HG02623 (cell line): Measurements from ENCODE around the gene TRMT10B.
"Not testable (repeated sequence)": the region's sequence is repeated elsewhere in the genome, so short reads cannot be mapped to it uniquely, and the experiment has no call there.

Experiments used
- ATAC-seq: cut with Tn5 transposase; IDR thresholded peaks from one replicate; pipeline ENCODE4 v1.9.1; 2021; ENCODE audit warnings: moderate library complexity; ENCODE audit not compliant: unreplicated experiment

Gene TRMT10B

GRCh38 chr9:37751186-37751585 is 2.4 kb upstream of the TRMT10B start:
- no peak for ATAC-seq

GRCh38 chr9:37751704-37752103 is 1.9 kb upstream of the TRMT10B start:
- ATAC-seq = not testable (repeated sequence)

DNA sequence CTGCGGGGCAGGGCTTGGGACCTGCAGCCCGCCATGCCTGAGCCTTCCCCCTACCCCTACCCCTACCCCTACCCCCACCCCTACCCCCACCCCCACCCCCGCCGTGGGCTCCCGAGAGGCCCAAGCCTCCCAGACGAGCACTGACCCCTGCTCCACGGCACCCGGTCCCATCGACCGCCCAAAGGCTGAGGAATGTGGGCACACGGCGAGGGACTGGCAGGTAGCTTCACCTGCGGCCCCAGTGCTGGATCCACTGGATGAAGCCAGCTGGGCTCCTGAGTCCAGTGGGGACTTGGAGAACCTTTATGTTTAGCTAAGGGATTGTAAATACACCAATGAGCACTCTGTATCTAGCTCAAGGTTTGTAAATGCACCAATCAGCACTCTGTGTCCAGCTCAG is 1.5 kb upstream of the TRMT10B start:
- not testable (repeated sequence) for ATAC-seq

- ATAC-seq = no peak
Observed at GRCh38 chr9:37752642-37753488, 740 bp upstream of the TRMT10B start.

- ATAC-seq = no peak
Observed at GRCh38 chr9:37758747-37759146, 5.1 kb downstream of the TRMT10B start.

DNA sequence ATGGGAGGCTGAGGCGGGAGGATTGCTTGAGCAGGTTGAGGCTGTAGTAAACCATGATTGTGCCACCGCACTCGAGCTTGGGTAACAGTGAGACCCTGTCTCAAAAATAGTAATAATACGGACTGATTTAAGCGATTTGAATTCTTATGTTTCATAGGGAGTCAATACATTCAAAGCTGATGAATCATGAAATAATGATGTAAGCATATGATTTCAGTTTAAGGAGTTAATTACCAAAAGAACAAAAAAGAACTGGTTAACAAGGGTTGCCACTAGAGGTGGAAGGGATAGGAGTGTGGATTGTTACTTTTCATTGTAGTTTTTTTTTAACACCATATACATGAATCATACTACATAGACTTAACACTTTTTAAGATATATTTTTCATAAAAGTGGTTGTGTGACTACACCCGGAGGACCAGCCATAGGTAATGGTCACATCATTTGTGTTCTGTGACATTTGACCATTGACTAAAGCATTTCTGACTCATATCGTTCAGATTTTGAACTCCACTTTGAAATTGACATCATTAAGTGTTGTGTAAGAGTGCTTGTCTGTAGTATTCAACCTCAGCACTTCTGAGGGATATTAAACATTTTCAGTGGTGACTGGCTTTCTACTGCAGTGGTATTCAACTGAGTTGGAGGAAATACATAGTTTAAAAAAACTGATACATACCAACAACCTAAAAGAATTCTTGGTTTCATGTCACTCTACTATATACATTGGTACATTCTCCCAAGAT is 7.0 kb downstream of the TRMT10B start:
- no peak for ATAC-seq

GRCh38 chr9:37761511-37761910 is 7.9 kb downstream of the TRMT10B start:
- no peak for ATAC-seq

DNA sequence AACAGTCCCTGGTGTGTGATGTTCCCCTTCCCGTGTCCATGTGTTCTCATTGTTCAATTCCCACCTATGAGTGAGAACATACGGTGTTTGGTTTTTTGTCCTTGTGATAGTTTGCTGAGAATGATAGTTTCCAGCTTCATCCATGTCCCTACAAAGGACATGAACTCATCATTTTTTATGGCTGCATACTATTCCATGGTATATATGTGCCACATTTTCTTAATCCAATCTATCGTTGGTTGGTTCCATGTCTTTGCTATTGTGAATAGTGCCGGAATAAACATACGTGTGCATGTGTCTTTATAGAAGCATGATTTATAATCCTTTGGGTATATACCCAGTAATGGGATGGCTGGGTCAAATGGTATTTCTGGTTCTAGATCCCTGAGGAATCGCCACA is 11.7 kb downstream of the TRMT10B start:
- not testable (repeated sequence) for ATAC-seq

DNA sequence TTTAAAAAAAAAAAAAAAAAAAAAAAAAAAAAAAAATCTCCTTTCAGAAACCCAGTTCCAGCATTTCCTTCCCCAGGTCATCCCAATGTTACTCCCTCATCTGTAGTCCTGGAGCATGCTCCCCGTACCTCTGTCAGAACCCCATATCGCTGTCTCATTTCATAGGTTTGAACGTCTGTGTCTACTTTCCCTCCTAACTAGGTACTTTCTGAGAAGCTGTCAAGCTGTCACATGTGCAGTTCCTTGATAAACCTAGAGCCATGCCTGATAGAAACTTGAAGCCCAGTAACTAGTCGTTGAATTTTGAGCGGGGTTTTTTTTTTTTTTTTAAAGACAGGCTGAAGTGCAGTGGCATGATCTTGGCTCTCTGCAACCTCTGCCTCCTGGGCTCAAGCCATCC is 15.7 kb downstream of the TRMT10B start:
- no peak for ATAC-seq

- ATAC-seq = no peak
Observed at GRCh38 chr9:37769995-37770394, 16.4 kb downstream of the TRMT10B start.

GRCh38 chr9:37775216-37775919 is 21.8 kb downstream of the TRMT10B start:
- ATAC-seq = no peak

GRCh38 chr9:37776328-37776727 is 22.7 kb downstream of the TRMT10B start:
- ATAC-seq = no peak

DNA sequence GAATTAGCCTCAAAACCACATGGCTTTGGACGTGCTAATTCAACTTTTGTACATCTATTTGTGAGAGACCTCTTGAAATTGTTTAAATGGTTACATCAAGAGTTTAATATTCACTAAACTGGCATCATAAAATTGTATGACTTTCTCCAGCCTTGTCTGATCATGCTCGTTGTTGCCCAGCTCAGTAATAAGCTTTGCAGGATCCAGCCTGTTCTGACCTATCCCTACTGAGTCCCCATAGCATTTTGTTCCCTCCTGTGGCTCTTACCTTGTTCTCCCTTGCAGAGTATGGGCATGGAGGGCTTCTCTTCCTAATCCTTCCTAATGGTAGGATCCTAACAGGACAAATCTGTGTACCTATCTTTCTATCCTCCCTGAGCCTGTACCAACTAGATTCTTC is 24.9 kb downstream of the TRMT10B start:
- ATAC-seq = no peak

DNA sequence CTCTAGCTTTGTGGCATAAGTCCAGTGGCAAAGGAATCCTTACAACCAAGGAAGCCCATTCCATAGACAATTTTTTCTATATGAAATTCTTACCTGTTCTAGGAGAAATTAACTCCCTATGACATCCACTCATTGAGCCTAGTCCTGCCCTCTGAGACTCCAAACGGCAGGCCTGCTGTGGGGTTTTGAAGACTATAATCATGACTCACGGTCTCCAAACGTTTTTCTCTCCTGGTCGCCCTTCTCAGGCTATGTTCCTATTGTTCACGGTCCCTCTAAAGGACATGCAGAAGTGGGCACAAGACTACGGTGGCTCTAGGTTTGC is 30.6 kb downstream of the TRMT10B start:
- no peak for ATAC-seq

- peak; percentile 88 for ATAC-seq
Observed at GRCh38 chr9:37784616-37785483, 31.2 kb downstream of the TRMT10B start, which contains the start of gene EXOSC3. Gene EXOSC3 (minus strand): TSS chr9:37785064. CDS start chr9:37785044, 20 bp downstream.

DNA sequence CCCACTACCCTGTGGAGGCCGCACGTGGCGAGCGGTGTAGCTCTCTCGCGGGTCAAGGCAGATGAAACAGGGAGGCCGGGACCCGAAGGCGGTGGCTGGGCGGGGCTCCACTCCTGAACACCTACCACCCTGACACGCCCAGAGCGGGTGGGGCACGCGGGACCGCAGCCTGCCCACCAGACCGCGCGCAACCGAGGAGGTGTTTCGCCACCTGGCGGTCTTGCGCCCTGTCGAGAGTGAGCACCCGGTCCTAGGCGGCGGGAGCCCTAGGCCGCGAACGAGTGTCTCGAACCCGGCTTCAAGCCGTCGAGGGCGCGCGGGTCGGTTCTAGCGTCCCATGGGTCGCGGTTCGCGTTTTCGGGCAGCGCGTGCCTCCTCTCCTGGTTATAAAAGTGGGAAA is 33.5 kb downstream of the TRMT10B start:
- ATAC-seq = no peak

DNA sequence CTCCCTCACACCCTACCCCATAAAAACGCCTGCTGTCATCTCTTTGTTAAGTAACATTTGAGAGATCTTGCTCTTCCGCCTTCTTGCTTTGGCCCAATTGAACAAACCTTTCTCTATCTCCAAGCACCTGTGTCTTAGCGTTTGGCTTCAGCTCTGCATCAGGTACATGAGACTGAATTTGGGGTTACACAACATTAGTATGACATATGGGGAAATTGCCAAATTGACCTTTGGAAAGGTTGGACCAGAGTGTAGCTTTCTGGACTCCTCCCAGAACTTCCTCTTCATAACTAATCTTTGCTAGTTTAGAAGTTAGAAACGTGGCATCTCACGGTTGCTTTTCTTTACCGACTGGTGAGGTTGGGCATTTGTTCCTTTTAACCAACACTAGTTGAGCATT is 34.7 kb downstream of the TRMT10B start:
- ATAC-seq = no peak

- ATAC-seq = no peak
Observed at GRCh38 chr9:37790096-37790495, 36.5 kb downstream of the TRMT10B start.

GRCh38 chr9:37792122-37792521 is 38.5 kb downstream of the TRMT10B start:
- no peak for ATAC-seq

GRCh38 chr9:37796232-37796631 is 42.6 kb downstream of the TRMT10B start:
- ATAC-seq = no peak

- no peak for ATAC-seq
Observed at GRCh38 chr9:37798677-37799076, 45.1 kb downstream of the TRMT10B start.
